Measurements from ENCODE around the gene HSPD1. TPM values are rescaled to one million over a fixed set of nuclear protein-coding genes. Genes with fewer than 3 reads are reported as not detected.

The HSPD1 gene
- polyA plus RNA-seq, 4 donors: 112 to 637 (median 311) TPM

DNA sequence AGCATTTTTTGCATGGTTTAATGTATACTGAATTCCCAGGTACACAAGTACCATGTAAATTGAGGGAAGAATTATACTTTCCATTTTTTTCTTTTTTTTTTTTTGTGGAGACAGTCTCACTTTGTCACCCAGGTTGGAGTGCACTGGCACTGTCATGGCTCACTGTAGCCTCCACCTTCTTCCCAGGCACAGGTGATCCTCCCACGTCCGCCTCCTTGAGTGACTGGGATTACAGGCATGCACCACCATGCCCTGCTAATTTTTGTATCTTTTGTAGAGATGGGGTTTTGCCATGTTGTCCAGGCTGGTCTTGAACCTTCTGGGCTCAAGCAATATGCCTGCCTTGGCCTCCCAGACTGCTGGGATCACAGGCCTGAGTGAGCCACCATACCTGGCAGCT lies 4.4 kb upstream of the HSPD1 start:
- no peak overlapping the region for H3K4me3 ChIP-seq (ENCODE audit: low read depth in 1 of 3, low read length in 3 of 3)
- 90 to 98% (median 97%) methylated on average over 2 of the region's 2 CpGs for whole genome bisulfite sequencing, 3 donors
- H3K27me3 ChIP-seq (ENCODE audit: control insufficient read depth in 3 of 3, insufficient read depth in 3 of 3, low read length in 3 of 3): no peaks in the 10 kb centered on the region
- H3K36me3 ChIP-seq (ENCODE audit: control insufficient read depth in 3 of 3, insufficient read depth in 2 of 3, low read depth in 1 of 3, low read length in 3 of 3): peaks cover 0 to 24% (median 0%) of the 10 kb centered on the region in 3 donors
- DNase-seq: no peak
- peaks cover 0 to 6% (median 2%) of the 10 kb centered on the region in 3 donors for H3K4me1 ChIP-seq (ENCODE audit: control insufficient read depth in 3 of 3, insufficient read depth in 2 of 3, low read depth in 1 of 3, low read length in 2 of 3)
- H3K9me3 ChIP-seq (ENCODE audit: control insufficient read depth in 2 of 2, insufficient read depth in 1 of 2, low read depth in 1 of 2, low read length in 1 of 2): no peaks in the 10 kb centered on the region
- no peak for FAIRE-seq
- H3K27ac ChIP-seq (ENCODE audit: low read depth in 1 of 3, low read length in 2 of 3): no peak overlapping the region

DNA sequence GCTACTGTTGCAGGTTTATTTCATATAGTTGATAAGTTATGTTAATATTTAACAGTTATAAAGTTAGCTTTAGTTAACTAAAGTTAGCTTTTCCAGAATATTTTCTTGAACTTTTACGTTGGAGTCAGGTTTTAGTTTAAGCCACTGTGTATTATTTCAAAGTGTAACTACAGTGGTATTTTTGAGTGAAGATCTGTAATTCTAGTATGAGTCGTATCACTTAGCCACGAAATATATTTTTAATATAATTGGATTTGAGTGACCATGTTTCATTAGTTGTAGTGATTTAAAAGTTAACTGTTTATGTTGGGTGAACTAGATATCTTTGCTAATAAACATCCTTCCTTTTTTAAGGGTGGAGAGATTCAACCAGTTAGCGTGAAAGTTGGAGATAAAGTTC lies 3.0 kb upstream of the HSPD1 start:
- FAIRE-seq: peak; percentile 10
- Histone ChIP-seq H3K27ac (ENCODE audit: low read depth in 1 of 3, low read length in 2 of 3) (peak overlapping the region in 1 of 3 donors; percentile 93), H3K4me3 (ENCODE audit: low read depth in 1 of 3, low read length in 3 of 3) (peak overlapping the region in 1 of 3 donors; percentile 77)

DNA sequence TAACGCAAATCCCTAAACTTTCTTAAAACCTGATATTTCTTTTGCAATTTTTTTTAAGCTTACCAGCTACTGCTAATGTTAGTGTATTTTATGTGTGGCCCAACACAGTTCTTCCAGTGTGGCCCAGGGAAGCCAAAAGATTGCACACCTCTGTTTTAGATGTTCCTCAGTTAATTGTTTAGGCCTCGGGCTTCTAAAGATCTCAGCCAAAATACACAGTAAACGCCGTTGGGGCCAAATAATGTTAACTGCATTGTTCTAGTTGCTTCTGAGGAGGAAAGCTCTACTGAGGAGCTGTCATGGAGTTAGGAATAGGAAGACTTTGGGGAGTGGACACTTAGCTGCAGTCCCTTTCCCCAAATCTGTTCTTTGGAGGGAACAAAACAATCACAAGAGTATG lies 2.6 kb upstream of the HSPD1 start:
- no peak for DNase-seq
- H3K9me3 ChIP-seq (ENCODE audit: control insufficient read depth in 2 of 2, insufficient read depth in 1 of 2, low read depth in 1 of 2, low read length in 1 of 2): no peaks in the 10 kb centered on the region
- 13 to 43% (median 16%) methylated on average over 4 of the region's 4 CpGs for WGBS, 3 donors
- peaks cover 0 to 10% (median 6%) of the 10 kb centered on the region in 3 donors for H3K4me1 ChIP-seq (ENCODE audit: control insufficient read depth in 3 of 3, insufficient read depth in 2 of 3, low read depth in 1 of 3, low read length in 2 of 3)
- H3K27me3 ChIP-seq (ENCODE audit: control insufficient read depth in 3 of 3, insufficient read depth in 3 of 3, low read length in 3 of 3): no peaks in the 10 kb centered on the region
- peak overlapping the region in 2 of 3 donors; percentile 62 to 77 for H3K4me3 ChIP-seq (ENCODE audit: low read depth in 1 of 3, low read length in 3 of 3)
- FAIRE-seq: no peak
- peak overlapping the region in 2 of 3 donors; percentile 38 to 93 for H3K27ac ChIP-seq (ENCODE audit: low read depth in 1 of 3, low read length in 2 of 3)
- peaks cover 0 to 24% (median 0%) of the 10 kb centered on the region in 3 donors for H3K36me3 ChIP-seq (ENCODE audit: control insufficient read depth in 3 of 3, insufficient read depth in 2 of 3, low read depth in 1 of 3, low read length in 3 of 3)

More for the DNA sequence above, 3.0 kb upstream of the HSPD1 start:
- Histone ChIP-seq H3K27me3 (ENCODE audit: control insufficient read depth in 3 of 3, insufficient read depth in 3 of 3, low read length in 3 of 3) (no peaks in the 10 kb centered on the region), H3K9me3 (ENCODE audit: control insufficient read depth in 2 of 2, insufficient read depth in 1 of 2, low read depth in 1 of 2, low read length in 1 of 2) (no peaks in the 10 kb centered on the region), H3K36me3 (ENCODE audit: control insufficient read depth in 3 of 3, insufficient read depth in 2 of 3, low read depth in 1 of 3, low read length in 3 of 3) (peaks cover 0 to 24% (median 0%) of the 10 kb centered on the region in 3 donors), H3K4me1 (ENCODE audit: control insufficient read depth in 3 of 3, insufficient read depth in 2 of 3, low read depth in 1 of 3, low read length in 2 of 3) (peaks cover 0 to 8% (median 5%) of the 10 kb centered on the region in 3 donors)
- WGBS, 3 donors: 32 to 60% (median 39%) methylated on average over 4 of the region's 4 CpGs
- no peak for DNase-seq

DNA sequence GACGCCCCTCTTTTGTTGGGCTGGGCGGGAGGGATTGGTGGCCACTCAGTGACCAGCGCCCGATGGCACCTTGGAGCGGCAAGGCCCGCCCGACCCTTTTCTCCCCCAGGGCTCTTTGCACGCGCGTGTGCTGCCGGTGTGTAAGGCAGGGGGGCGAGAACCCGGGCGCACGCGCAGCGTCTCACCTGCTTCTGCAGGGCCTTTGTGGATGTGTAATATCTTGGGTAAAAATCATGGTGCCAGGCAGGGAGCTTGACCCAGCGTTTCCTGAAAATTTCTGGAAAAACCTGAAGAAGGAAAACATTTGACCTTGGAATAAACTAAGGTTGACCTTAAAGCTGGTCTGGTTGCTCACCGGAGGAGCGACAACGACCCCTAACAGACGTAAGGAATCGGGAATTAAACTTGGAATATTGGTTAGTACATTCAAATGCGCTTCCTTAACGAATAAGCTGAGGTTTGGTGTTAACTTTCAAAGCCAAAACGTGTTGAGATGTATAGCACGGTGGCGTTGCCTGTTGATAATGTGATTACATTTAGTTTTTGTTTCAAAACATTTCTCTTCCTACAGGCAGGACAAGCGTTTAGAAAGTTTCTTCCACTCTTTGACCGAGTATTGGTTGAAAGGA lies 977 bp upstream of the HSPD1 start:
- H3K4me3 ChIP-seq (ENCODE audit: low read depth in 1 of 3, low read length in 3 of 3): peak overlapping the region; percentile 62 to 82 (median 77)
- FAIRE-seq (no peak), DNase-seq (peak; percentile 33 to 57)
- WGBS, 3 donors: 0 to 1% (median 0%) methylated on average over 26 to 30 of the region's 30 CpGs
- H3K27me3 ChIP-seq (ENCODE audit: control insufficient read depth in 3 of 3, insufficient read depth in 3 of 3, low read length in 3 of 3): no peaks in the 10 kb centered on the region
- peaks cover 2 to 27% (median 4%) of the 10 kb centered on the region in 3 donors for H3K36me3 ChIP-seq (ENCODE audit: control insufficient read depth in 3 of 3, insufficient read depth in 2 of 3, low read depth in 1 of 3, low read length in 3 of 3)
- peaks cover 5 to 16% (median 15%) of the 10 kb centered on the region in 3 donors for H3K4me1 ChIP-seq (ENCODE audit: control insufficient read depth in 3 of 3, insufficient read depth in 2 of 3, low read depth in 1 of 3, low read length in 2 of 3)
- H3K27ac ChIP-seq (ENCODE audit: low read depth in 1 of 3, low read length in 2 of 3): peak overlapping the region; percentile 57 to 97 (median 93)
- no peaks in the 10 kb centered on the region for H3K9me3 ChIP-seq (ENCODE audit: control insufficient read depth in 2 of 2, insufficient read depth in 1 of 2, low read depth in 1 of 2, low read length in 1 of 2)

DNA sequence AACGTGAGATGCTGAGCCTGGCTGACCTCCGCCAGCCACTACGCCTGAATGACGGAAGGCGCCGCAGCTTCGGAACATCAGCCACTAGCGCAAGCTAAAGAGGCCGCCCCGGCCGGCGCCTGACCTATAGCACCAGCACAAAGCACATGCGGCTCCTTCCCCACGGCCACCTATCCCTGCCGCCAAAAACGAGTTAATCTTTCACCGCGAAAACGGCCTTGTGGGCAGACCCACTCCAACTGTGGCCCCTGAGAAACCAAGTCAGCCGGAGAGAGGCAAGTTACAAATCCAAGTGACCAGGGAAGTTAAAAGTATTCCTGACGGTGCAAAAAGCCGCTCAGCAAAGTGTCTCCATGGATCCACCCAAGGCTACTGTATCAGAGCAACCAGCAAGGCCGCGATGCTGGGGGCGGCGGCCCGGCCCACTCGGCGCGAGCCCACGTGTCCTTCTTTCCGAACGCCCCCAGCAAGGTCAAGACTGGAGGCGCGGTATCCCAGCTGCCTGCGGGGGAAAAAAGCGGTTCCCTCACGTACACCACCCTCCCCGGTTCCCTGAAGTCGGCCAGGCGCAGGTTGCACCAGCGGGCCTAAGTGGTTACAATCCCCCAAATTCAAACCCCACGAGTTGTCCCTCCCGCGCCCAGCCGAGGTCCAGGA lies 575 bp downstream of the HSPD1 start:
- FAIRE-seq (no peak), DNase-seq (peak; percentile 76 to 88)
- Histone ChIP-seq H3K27ac (ENCODE audit: low read depth in 1 of 3, low read length in 2 of 3) (peak overlapping the region; percentile 89 to 97 (median 93)), H3K4me1 (ENCODE audit: control insufficient read depth in 3 of 3, insufficient read depth in 2 of 3, low read depth in 1 of 3, low read length in 2 of 3) (peaks cover 7 to 18% (median 16%) of the 10 kb centered on the region in 3 donors), H3K4me3 (ENCODE audit: low read depth in 1 of 3, low read length in 3 of 3) (peak overlapping the region; percentile 71 to 81 (median 77)), H3K36me3 (ENCODE audit: control insufficient read depth in 3 of 3, insufficient read depth in 2 of 3, low read depth in 1 of 3, low read length in 3 of 3) (peaks cover 2 to 19% (median 6%) of the 10 kb centered on the region in 3 donors), H3K27me3 (ENCODE audit: control insufficient read depth in 3 of 3, insufficient read depth in 3 of 3, low read length in 3 of 3) (no peaks in the 10 kb centered on the region), H3K9me3 (ENCODE audit: control insufficient read depth in 2 of 2, insufficient read depth in 1 of 2, low read depth in 1 of 2, low read length in 1 of 2) (no peaks in the 10 kb centered on the region)
- 0 to 1% (median 0%) methylated on average over 42 to 46 of the region's 46 CpGs for WGBS, 3 donors

DNA sequence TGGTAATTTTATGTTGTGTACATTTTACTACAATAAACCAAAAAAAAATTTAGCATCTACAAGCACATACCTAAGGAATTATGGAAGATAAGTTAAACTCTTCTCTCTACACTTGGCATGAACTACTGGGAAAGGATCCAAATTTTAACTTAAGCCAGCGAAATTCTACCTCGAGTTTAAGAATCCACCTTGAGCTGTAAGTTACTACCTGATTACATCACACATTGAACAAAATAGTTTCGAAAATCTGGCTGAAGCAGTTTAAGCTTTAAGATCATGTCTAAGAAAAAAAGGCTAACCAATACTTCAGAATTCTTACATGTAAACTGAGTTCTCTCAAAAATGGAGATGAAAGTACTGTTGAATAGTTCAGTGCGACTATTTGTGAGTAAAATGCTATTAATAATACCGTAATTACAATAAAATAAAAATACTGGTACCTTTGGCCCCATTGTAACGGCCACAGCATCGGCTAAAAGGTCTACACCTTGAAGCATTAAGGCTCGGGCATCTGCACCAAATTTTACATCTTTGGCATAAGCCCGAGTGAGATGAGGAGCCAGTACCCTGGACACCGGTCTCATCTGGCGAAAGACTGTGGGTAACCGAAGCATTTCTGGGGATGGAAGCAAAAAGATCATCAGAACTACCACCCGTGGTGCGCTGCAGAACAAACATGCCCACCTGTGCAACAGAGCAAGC lies 1.3 kb downstream of the HSPD1 start:
- H3K27ac ChIP-seq (ENCODE audit: low read depth in 1 of 3, low read length in 2 of 3): peak overlapping the region; percentile 89 to 97 (median 93)
- peak overlapping the region; percentile 71 to 81 (median 77) for H3K4me3 ChIP-seq (ENCODE audit: low read depth in 1 of 3, low read length in 3 of 3)
- no peak for DNase-seq
- 3 to 10% (median 5%) methylated on average over 14 of the region's 14 CpGs for WGBS, 3 donors
- H3K27me3 ChIP-seq (ENCODE audit: control insufficient read depth in 3 of 3, insufficient read depth in 3 of 3, low read length in 3 of 3): no peaks in the 10 kb centered on the region
- peaks cover 4 to 18% (median 8%) of the 10 kb centered on the region in 3 donors for H3K36me3 ChIP-seq (ENCODE audit: control insufficient read depth in 3 of 3, insufficient read depth in 2 of 3, low read depth in 1 of 3, low read length in 3 of 3)
- no peaks in the 10 kb centered on the region for H3K9me3 ChIP-seq (ENCODE audit: control insufficient read depth in 2 of 2, insufficient read depth in 1 of 2, low read depth in 1 of 2, low read length in 1 of 2)
- no peak for FAIRE-seq
- peaks cover 7 to 18% (median 16%) of the 10 kb centered on the region in 3 donors for H3K4me1 ChIP-seq (ENCODE audit: control insufficient read depth in 3 of 3, insufficient read depth in 2 of 3, low read depth in 1 of 3, low read length in 2 of 3)

DNA sequence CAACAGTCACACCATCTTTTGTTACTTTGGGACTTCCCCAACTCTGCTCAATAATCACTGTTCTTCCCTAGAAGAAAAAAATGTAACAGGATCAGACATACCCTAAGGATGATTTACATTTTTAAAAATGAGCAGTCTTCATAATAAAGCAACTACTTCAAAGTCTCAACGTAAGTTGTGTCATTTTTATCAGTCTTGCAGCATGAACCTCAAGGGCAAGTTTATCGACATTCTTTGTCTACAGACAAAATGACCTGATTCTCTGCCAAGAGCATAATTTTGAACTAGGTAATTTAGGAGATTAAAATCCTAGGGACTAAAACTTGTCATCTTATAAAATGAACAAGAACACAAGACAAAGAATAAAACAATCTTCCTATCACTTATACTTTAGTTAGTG lies 2.3 kb downstream of the HSPD1 start:
- Histone ChIP-seq H3K9me3 (ENCODE audit: control insufficient read depth in 2 of 2, insufficient read depth in 1 of 2, low read depth in 1 of 2, low read length in 1 of 2) (no peaks in the 10 kb centered on the region), H3K4me3 (ENCODE audit: low read depth in 1 of 3, low read length in 3 of 3) (peak overlapping the region in 1 of 3 donors; percentile 77), H3K27me3 (ENCODE audit: control insufficient read depth in 3 of 3, insufficient read depth in 3 of 3, low read length in 3 of 3) (no peaks in the 10 kb centered on the region), H3K27ac (ENCODE audit: low read depth in 1 of 3, low read length in 2 of 3) (no peak overlapping the region), H3K4me1 (ENCODE audit: control insufficient read depth in 3 of 3, insufficient read depth in 2 of 3, low read depth in 1 of 3, low read length in 2 of 3) (peaks cover 7 to 18% (median 15%) of the 10 kb centered on the region in 3 donors), H3K36me3 (ENCODE audit: control insufficient read depth in 3 of 3, insufficient read depth in 2 of 3, low read depth in 1 of 3, low read length in 3 of 3) (peaks cover 11 to 24% (median 11%) of the 10 kb centered on the region in 3 donors)
- 4 to 27% (median 9%) methylated on average over 2 of the region's 2 CpGs for WGBS, 3 donors
- no peak for FAIRE-seq
- DNase-seq: no peak

DNA sequence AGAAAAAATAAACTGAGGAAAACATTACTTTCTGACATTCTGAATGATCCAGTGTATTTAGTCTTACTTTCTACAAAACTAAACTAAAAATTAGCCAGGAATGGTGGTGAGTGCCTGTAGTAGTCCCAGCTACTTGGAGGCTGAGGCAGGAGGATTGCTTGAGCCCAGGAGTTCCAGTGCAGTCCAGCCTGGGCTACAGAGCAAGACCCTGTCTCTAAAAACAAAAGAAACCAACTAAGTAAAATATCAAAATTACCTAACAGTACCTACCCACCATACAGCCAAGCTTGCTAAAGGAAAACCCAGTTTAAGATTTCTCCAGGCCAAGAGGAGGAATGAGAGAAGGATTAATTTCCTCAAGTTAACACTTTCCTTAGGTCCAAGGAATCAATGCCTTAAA lies 2.9 kb downstream of the HSPD1 start:
- H3K4me3 ChIP-seq (ENCODE audit: low read depth in 1 of 3, low read length in 3 of 3): no peak overlapping the region
- DNase-seq (no peak), FAIRE-seq (no peak)
- peaks cover 7 to 16% (median 10%) of the 10 kb centered on the region in 3 donors for H3K4me1 ChIP-seq (ENCODE audit: control insufficient read depth in 3 of 3, insufficient read depth in 2 of 3, low read depth in 1 of 3, low read length in 2 of 3)
- peak overlapping the region in 1 of 3 donors; percentile 32 for H3K27ac ChIP-seq (ENCODE audit: low read depth in 1 of 3, low read length in 2 of 3)
- H3K9me3 ChIP-seq (ENCODE audit: control insufficient read depth in 2 of 2, insufficient read depth in 1 of 2, low read depth in 1 of 2, low read length in 1 of 2): no peaks in the 10 kb centered on the region
- peaks cover 11 to 27% (median 11%) of the 10 kb centered on the region in 3 donors for H3K36me3 ChIP-seq (ENCODE audit: control insufficient read depth in 3 of 3, insufficient read depth in 2 of 3, low read depth in 1 of 3, low read length in 3 of 3)
- H3K27me3 ChIP-seq (ENCODE audit: control insufficient read depth in 3 of 3, insufficient read depth in 3 of 3, low read length in 3 of 3): no peaks in the 10 kb centered on the region

Data from small intestine (tissue), 7 donors.